GM12873 (cell line): ENCODE results near the gene AMOTL2.

ENCODE experiments used
- CTCF ChIP-seq: IDR thresholded peaks from 2 replicates; pipeline ENCODE4 v1.5.1; 2012; ENCODE audit warnings: low read depth, mild to moderate bottlenecking, moderate library complexity, low read length, control low read depth; ENCODE audit not compliant: insufficient read depth; ENCODE audit errors: missing control alignments

Gene AMOTL2

GRCh38 chr3:134368751-134369105 lies 5.5 kb downstream of the AMOTL2 start:
- no peak for TF ChIP-seq CTCF

DNA sequence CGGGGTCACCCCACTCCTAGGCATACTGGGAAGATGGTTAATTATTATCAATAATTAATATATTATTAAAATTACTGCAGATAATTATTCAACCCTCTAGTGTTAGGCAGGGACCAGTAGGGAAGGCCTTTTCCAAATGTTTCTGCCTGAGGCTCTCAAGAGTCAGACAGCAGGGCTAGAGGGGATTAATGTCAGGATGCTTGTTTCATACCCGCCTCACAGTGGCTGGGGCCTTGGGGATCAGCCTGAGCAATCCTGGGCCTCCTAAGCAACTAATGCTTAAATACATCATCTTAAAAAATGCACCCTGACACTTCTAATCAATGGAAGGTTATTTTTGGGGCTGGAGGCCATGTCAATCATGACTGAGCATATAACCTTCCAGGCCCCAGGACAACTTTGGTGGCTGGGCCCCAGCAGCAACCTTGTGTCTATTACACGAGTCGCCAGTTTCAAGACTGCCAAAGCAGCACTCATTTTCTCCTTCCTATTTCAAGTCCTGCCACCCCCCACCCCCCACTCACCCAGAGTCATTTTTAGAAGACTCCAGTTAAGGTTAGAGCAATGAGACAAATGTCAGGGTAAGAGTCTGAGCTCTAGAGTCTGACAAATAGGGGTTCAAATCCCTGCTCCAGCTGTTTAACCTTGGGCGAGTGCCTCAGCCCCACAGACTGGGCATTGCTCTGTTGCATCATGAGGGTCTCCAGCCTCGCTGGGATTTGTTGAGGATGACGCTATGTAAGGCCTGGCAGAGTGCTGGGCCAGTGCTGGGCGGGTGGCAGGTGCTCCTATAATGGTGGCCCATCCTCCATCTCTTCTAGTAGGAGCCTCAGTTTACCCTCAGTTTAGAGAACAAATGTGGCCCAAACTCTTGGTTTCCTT lies 6.1 kb downstream of the AMOTL2 start:
- TF ChIP-seq CTCF: no peak

GRCh38 chr3:134366928-134367811 lies 7.1 kb downstream of the AMOTL2 start:
- no peak for TF ChIP-seq CTCF

DNA sequence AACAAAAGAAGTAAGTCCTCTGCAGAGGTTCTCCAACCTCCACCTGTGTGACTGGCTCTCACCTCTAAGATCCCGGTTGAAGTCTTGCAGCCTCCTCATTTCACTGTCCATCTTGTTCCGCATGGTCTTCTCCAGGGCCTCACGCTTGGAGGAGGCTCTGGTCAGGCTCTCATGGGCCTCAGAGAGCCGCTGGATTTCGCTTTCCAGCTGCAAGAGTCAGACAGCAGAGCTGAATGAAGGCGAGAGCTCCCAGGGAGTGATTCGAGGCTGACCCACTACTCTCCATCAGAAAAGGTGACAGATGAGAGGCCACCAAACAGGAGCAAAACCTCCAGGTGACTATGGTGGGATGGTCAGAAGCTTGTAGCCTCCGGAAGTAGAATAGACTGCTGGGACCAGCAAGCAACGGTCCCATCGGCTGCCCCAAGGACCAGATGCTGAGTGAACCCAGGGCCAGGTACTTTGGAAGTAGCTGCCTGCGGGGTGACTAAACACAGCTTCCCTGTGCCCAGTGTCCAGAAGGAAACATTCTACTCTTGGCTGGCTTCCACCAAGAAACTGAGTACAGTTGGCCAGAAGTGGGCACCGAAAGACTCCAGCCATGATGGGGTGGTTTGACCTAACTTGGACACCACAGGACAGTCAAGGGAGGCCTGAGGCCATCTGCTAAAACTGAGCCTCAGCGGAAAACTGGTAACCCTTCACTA lies 7.9 kb downstream of the AMOTL2 start:
- TF ChIP-seq CTCF: no peak

DNA sequence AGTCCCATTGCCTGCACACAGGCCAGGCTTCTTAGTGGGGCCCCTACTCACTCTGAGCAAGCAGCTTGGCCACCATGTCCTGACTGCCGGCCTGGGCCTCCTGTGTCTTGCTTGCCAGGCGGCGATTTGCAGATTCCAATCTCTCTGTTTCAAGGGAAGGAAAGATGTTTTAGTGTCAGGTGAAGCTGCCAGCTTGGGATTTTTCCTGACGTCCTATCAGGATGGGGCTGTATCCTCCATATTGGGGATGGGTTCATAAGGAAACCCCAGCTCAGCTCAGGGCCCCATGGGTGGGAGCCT lies 8.5 kb downstream of the AMOTL2 start:
- no peak for TF ChIP-seq CTCF

GRCh38 chr3:134364936-134365765 lies 9.1 kb downstream of the AMOTL2 start:
- TF ChIP-seq CTCF: no peak
